IPS-11a (cell line): ENCODE results near the gene COG7.
A peak's percentile ranks its signal among the peaks of the same experiment; 100 is the strongest.
"Not testable (repeated sequence)": the region's sequence is repeated elsewhere in the genome, so short reads cannot be mapped to it uniquely, and the experiment has no call there.

Experiments
- H3K4me3 ChIP-seq: one replicate; pipeline ENCODE4 v1.5.1; 2013; ENCODE audit warnings: low read depth, low read length, control low read depth

Gene COG7

GRCh38 chr16:23452572-23453337 lies at the start of gene COG7:
TSS of gene COG7 (minus strand) at chr16:23453189. CDS start at chr16:23452994, 195 bp downstream.
- peak within 1 kb of the TSS; percentile 95 for H3K4me3 ChIP-seq

- no peak overlapping the region for H3K4me3 ChIP-seq
Measured at GRCh38 chr16:23502466-23502865, 49.5 kb upstream of the COG7 start.

- no peak overlapping the region for H3K4me3 ChIP-seq
Measured at GRCh38 chr16:23501291-23501690, 48.3 kb upstream of the COG7 start.

GRCh38 chr16:23500862-23501225 lies 47.9 kb upstream of the COG7 start:
- no peak overlapping the region for H3K4me3 ChIP-seq

- no peak overlapping the region for H3K4me3 ChIP-seq
Measured at GRCh38 chr16:23500212-23500861, 47.3 kb upstream of the COG7 start.

GRCh38 chr16:23499801-23500200 lies 46.8 kb upstream of the COG7 start:
- no peak overlapping the region for H3K4me3 ChIP-seq

- H3K4me3 ChIP-seq = no peak overlapping the region
Measured at GRCh38 chr16:23498863-23499262, 45.9 kb upstream of the COG7 start.

GRCh38 chr16:23497543-23497868 lies 44.5 kb upstream of the COG7 start:
- H3K4me3 ChIP-seq = no peak overlapping the region

GRCh38 chr16:23496821-23497542 lies 44.0 kb upstream of the COG7 start:
- no peak overlapping the region for H3K4me3 ChIP-seq

- H3K4me3 ChIP-seq = no peak overlapping the region
Measured at GRCh38 chr16:23495671-23496070, 42.7 kb upstream of the COG7 start.

- H3K4me3 ChIP-seq = no peak overlapping the region
Measured at GRCh38 chr16:23494188-23494587, 41.2 kb upstream of the COG7 start.

GRCh38 chr16:23491490-23492391 lies 38.8 kb upstream of the COG7 start:
- no peak overlapping the region for H3K4me3 ChIP-seq

GRCh38 chr16:23486480-23486879 lies 33.5 kb upstream of the COG7 start:
- H3K4me3 ChIP-seq = no peak overlapping the region

- H3K4me3 ChIP-seq = no peak overlapping the region
Measured at GRCh38 chr16:23485841-23486240, 32.9 kb upstream of the COG7 start.

GRCh38 chr16:23485257-23485614 lies 32.2 kb upstream of the COG7 start:
- H3K4me3 ChIP-seq = no peak overlapping the region

GRCh38 chr16:23484510-23485256 lies 31.7 kb upstream of the COG7 start:
- H3K4me3 ChIP-seq = no peak overlapping the region

- not testable (repeated sequence) for H3K4me3 ChIP-seq
Measured at GRCh38 chr16:23483492-23483891, 30.5 kb upstream of the COG7 start.

GRCh38 chr16:23482778-23483177 lies 29.8 kb upstream of the COG7 start:
- H3K4me3 ChIP-seq = no peak overlapping the region

- H3K4me3 ChIP-seq = no peak overlapping the region
Measured at GRCh38 chr16:23480257-23480656, 27.3 kb upstream of the COG7 start.

GRCh38 chr16:23479138-23479537 lies 26.1 kb upstream of the COG7 start:
- no peak overlapping the region for H3K4me3 ChIP-seq
